GM12875 (cell line): ENCODE results near the gene FAM193B.

ENCODE experiments used
- H3K4me3 ChIP-seq: one replicate; pipeline ENCODE4 v1.5.1; 2011; ENCODE audit warnings: low read depth, low read length, control low read depth
- CTCF ChIP-seq: IDR thresholded peaks from 2 replicates; pipeline ENCODE4 v1.5.1; 2011; ENCODE audit warnings: low read depth, mild to moderate bottlenecking, control low read depth, inconsistent platforms, low read length, moderate library complexity, borderline replicate concordance; ENCODE audit not compliant: insufficient read depth

The FAM193B gene

GRCh38 chr5:177494346-177495195 is 59.8 kb downstream of the FAM193B start:
- H3K4me3 ChIP-seq: no peak overlapping the region
- TF ChIP-seq CTCF: no peak

GRCh38 chr5:177493795-177494345 is 60.5 kb downstream of the FAM193B start:
- no peak for TF ChIP-seq CTCF
- no peak overlapping the region for H3K4me3 ChIP-seq

- no peak for TF ChIP-seq CTCF
- H3K4me3 ChIP-seq: no peak overlapping the region
These were observed 61.5 kb downstream of the FAM193B start for GRCh38 chr5:177492841-177493240.

- H3K4me3 ChIP-seq: no peak overlapping the region
- TF ChIP-seq CTCF: no peak
These were observed 62.2 kb downstream of the FAM193B start for GRCh38 chr5:177491983-177492746.

- TF ChIP-seq CTCF: peak; percentile 78
- H3K4me3 ChIP-seq: no peak overlapping the region
These were observed 62.9 kb downstream of the FAM193B start for GRCh38 chr5:177491429-177491945.

GRCh38 chr5:177490992-177491391 is 63.4 kb downstream of the FAM193B start:
- no peak for TF ChIP-seq CTCF
- H3K4me3 ChIP-seq: no peak overlapping the region
